Cardiac septum (tissue), 1 donor: ENCODE results near the gene GLI3. TPM values are rescaled to one million over a fixed set of nuclear protein-coding genes. Genes with fewer than 3 reads are reported as not detected.

Experiments
- DNase-seq: peaks from one replicate; pipeline ENCODE4 v3.0.0-alpha.2; 2020; ENCODE audit warnings: low spot score
- intact Hi-C: fragments of 100-400 bp; cut with DNase I; formaldehyde crosslinking; loops from one replicate; pipeline ENCODE4 v1.14.0; 2022
- total RNA-seq: library from RNA; stranded (reverse); fragmentation: NEBNext Ultra II Directional; extraction: Animal tissue kit (Norgen Biotek cat#: 25700); gene quantifications from one replicate; pipeline ENCODE4 v1.2.1, GENCODE V29; 2021
- donor health status: DM: no; HTN: no; CAD: no.

The GLI3 gene
- total RNA-seq, 1 donor from 2014 or later: 10.5 TPM

GRCh38 chr7:42025635-42026375 lies 211.2 kb downstream of the GLI3 start:
- intact Hi-C loops: no loop called here
- DNase-seq: no peak

GRCh38 chr7:42024537-42024936 lies 212.5 kb downstream of the GLI3 start:
- intact Hi-C loops: no loop called here
- DNase-seq: no peak

GRCh38 chr7:42023262-42023661 lies 213.7 kb downstream of the GLI3 start:
- DNase-seq: no peak
- intact Hi-C loops: no loop called here

- DNase-seq: no peak
Measured at GRCh38 chr7:42022791-42023190, 214.2 kb downstream of the GLI3 start.

GRCh38 chr7:42022056-42022455 lies 215.0 kb downstream of the GLI3 start:
- intact Hi-C loops: no loop called here
- DNase-seq: no peak

More at GRCh38 chr7:42022791-42023190, 214.2 kb downstream of the GLI3 start:
- intact Hi-C loops: no loop called here

GRCh38 chr7:42021631-42022030 lies 215.4 kb downstream of the GLI3 start:
- DNase-seq: no peak
- intact Hi-C loops: no loop called here

- no peak for DNase-seq
- intact Hi-C loops: no loop called here
Measured at GRCh38 chr7:42020061-42020460, 216.9 kb downstream of the GLI3 start.

GRCh38 chr7:42017349-42017986 lies 219.5 kb downstream of the GLI3 start:
- intact Hi-C loops: no loop called here

GRCh38 chr7:42016517-42016916 lies 220.5 kb downstream of the GLI3 start:
- no peak for DNase-seq
- intact Hi-C loops: no loop called here

More at GRCh38 chr7:42017349-42017986, 219.5 kb downstream of the GLI3 start:
- DNase-seq: no peak

- DNase-seq: no peak
Measured at GRCh38 chr7:42014625-42015618, 222.1 kb downstream of the GLI3 start.

GRCh38 chr7:42012786-42013360 lies 224.1 kb downstream of the GLI3 start:
- DNase-seq: no peak
- intact Hi-C loops: no loop called here

More at GRCh38 chr7:42014625-42015618, 222.1 kb downstream of the GLI3 start:
- intact Hi-C loops: no loop called here

GRCh38 chr7:42012313-42012712 lies 224.7 kb downstream of the GLI3 start:
- no peak for DNase-seq
- intact Hi-C loops: no loop called here

- DNase-seq: no peak
- intact Hi-C loops: no loop called here
Measured at GRCh38 chr7:42011846-42012245, 225.2 kb downstream of the GLI3 start.

GRCh38 chr7:42010751-42011150 lies 226.3 kb downstream of the GLI3 start:
- intact Hi-C loops: no loop called here
- no peak for DNase-seq

- no peak for DNase-seq
- intact Hi-C loops: no loop called here
Measured at GRCh38 chr7:42006801-42007513, 230.1 kb downstream of the GLI3 start.

GRCh38 chr7:42002654-42003053 lies 234.4 kb downstream of the GLI3 start:
- intact Hi-C loops: no loop called here
- no peak for DNase-seq

- intact Hi-C loops: no loop called here
Measured at GRCh38 chr7:41999736-42000283, 237.2 kb downstream of the GLI3 start.

GRCh38 chr7:41998041-41998440 lies 239.0 kb downstream of the GLI3 start:
- intact Hi-C loops: no loop called here
- no peak for DNase-seq

More at GRCh38 chr7:41999736-42000283, 237.2 kb downstream of the GLI3 start:
- DNase-seq: no peak

- intact Hi-C loops: no loop called here
- no peak for DNase-seq
Measured at GRCh38 chr7:41997151-41997550, 239.9 kb downstream of the GLI3 start.
